Liver (tissue), 3 donors: Measurements from ENCODE around the gene FAIM2.

Experiments
- FOXA1 ChIP-seq: IDR thresholded peaks from 2 replicates; pipeline ENCODE4 v1.6.1; 2016; ENCODE audit warnings: antibody characterized with exemption
- JUND ChIP-seq, 2 donors: IDR thresholded peaks; 2 replicates each; pipeline ENCODE4 v1.6.1; 2016; ENCODE audit warnings: antibody characterized with exemption in 2 of 2
- RAD21 ChIP-seq, 2 donors: IDR thresholded peaks; 2 replicates each; pipeline ENCODE4 v1.6.1; 2016; ENCODE audit warnings: antibody characterized with exemption in 2 of 2, mild to moderate bottlenecking in 2 of 2
- REST ChIP-seq: IDR thresholded peaks from 2 replicates; pipeline ENCODE4 v1.6.1; 2016; ENCODE audit warnings: antibody characterized with exemption, mild to moderate bottlenecking
- SP1 ChIP-seq: IDR thresholded peaks from 2 replicates; pipeline ENCODE4 v1.6.1; 2018; ENCODE audit warnings: antibody characterized with exemption, mild to moderate bottlenecking
- TAF1 ChIP-seq: conservative IDR thresholded peaks from 2 replicates; pipeline ENCODE4 v1.6.1; 2016; ENCODE audit warnings: antibody characterized with exemption, mild to moderate bottlenecking
- YY1 ChIP-seq: IDR thresholded peaks from 2 replicates; pipeline ENCODE4 v1.6.1; 2016; ENCODE audit warnings: antibody characterized with exemption, mild to moderate bottlenecking
- TF ChIP-seq, protein P1 (sequence below): fragments of 150-350 bp; IDR thresholded peaks from 2 replicates; pipeline ENCODE4 v1.5.1; 2017; ENCODE audit warnings: improper control_type of control experiment, low read depth, low read length; ENCODE audit not compliant: missing input control
- donor health status: healthy.
- donor health status: healthy.

DNA sequence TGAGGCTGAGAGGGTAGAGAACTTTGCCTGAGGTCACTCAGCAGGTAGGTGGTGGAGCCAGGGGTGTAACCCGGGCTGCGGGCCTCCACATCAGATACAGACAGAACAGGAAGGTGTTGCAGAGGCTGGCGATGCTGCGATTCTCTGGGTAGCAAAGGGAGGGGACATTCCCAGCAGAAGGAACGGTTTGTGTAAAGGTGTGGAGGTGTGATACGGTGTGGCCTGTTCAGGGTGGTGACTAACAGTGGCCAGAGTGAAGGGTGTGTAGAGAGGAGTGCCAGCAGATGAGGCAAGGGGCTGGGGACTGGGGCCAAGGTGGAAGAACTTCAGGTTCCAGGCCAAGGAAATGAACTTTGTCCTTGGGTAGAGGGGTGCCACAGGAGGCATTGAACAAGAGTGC is 18.2 kb upstream of the FAIM2 start:
- TF ChIP-seq, protein P1, sequence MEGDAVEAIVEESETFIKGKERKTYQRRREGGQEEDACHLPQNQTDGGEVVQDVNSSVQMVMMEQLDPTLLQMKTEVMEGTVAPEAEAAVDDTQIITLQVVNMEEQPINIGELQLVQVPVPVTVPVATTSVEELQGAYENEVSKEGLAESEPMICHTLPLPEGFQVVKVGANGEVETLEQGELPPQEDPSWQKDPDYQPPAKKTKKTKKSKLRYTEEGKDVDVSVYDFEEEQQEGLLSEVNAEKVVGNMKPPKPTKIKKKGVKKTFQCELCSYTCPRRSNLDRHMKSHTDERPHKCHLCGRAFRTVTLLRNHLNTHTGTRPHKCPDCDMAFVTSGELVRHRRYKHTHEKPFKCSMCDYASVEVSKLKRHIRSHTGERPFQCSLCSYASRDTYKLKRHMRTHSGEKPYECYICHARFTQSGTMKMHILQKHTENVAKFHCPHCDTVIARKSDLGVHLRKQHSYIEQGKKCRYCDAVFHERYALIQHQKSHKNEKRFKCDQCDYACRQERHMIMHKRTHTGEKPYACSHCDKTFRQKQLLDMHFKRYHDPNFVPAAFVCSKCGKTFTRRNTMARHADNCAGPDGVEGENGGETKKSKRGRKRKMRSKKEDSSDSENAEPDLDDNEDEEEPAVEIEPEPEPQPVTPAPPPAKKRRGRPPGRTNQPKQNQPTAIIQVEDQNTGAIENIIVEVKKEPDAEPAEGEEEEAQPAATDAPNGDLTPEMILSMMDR = no peak
- no peak for TF ChIP-seq REST
- TF ChIP-seq TAF1 = no peak
- no peak for TF ChIP-seq YY1
- TF ChIP-seq FOXA1 = no peak
- no peak for TF ChIP-seq RAD21 (IDR thresholded peaks at IDR 0.05)
- TF ChIP-seq JUND (IDR thresholded peaks at IDR 0.05) = no peak
- no peak for TF ChIP-seq SP1
